ELR (cell line): Measurements from ENCODE around the gene IL1RL1.

ENCODE experiments used
- DNase-seq: peaks from one replicate; pipeline ENCODE4 v3.0.0-alpha.2; 2015; ENCODE audit warnings: low read depth

IL1RL1 gene

GRCh38 chr2:102337012-102337411 lies 25.6 kb downstream of the IL1RL1 start:
- DNase-seq, result peak; percentile 74

DNA sequence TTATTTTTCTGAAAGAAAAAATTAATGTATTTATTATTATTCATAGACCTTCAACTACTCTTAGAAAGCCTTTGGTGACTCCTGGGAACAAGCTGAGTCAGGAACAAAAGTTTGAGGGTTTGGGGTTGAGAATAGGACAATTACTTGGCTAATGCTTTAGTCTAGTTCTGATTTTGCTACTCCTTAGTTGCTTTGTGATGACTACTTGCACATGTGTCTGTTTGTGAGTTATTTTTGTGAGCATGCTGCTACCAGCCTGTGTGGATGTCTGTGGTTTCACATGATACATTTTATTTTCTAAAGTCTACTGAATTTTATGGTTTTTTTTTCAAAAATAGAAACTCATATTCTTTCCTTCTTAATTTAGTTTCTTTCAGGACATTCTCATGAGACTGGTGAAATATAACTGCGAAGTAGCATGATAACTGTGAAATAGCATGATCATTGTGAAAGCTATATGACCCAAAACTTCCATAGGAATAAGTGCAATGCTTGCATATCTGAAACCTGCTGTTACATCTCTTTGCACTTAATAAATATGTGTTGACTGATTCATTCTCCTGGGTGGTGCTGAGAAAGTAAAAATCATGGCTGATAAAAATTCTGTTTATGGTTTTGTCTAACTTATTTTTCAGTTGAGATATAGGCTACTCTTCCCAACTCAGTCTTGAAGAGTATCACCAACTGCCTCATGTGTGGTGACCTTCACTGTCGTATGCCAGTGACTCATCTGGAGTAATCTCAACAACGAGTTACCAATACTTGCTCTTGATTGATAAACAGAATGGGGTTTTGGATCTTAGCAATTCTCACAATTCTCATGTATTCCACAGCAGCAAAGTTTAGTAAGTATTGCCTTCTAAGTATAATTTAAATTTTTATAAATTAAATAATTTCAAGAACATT lies 26.4 kb downstream of the IL1RL1 start:
- DNase-seq, result peak; percentile 26

DNA sequence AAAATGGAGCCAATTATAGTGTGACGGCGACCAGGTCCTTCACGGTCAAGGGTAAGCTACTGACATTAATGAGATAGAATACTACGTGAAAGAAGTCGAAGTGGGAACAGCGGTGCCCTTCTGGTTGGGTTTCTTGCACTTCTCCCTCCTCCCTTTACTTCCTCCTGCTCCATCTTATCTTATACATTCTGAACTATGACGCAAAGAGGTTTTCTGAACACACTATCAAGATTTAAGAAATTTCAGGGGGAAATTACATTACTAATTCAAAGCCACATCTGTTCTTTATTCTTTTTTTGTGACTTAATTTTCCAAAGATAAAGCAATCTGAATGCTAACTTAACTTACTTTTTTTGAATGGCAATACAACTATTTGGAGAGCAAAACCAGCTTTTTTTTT lies 29.4 kb downstream of the IL1RL1 start:
- DNase-seq, result no peak

GRCh38 chr2:102342888-102343287 lies 31.5 kb downstream of the IL1RL1 start:
- no peak for DNase-seq

- DNase-seq, result no peak
Observed at GRCh38 chr2:102344397-102344796, 33.0 kb downstream of the IL1RL1 start.

- no peak for DNase-seq
Observed at GRCh38 chr2:102345329-102345920, 34.1 kb downstream of the IL1RL1 start.

- DNase-seq, result no peak
Observed at GRCh38 chr2:102346381-102347130, 35.2 kb downstream of the IL1RL1 start.

- DNase-seq, result no peak
Observed at GRCh38 chr2:102350137-102350793, 38.9 kb downstream of the IL1RL1 start.

DNA sequence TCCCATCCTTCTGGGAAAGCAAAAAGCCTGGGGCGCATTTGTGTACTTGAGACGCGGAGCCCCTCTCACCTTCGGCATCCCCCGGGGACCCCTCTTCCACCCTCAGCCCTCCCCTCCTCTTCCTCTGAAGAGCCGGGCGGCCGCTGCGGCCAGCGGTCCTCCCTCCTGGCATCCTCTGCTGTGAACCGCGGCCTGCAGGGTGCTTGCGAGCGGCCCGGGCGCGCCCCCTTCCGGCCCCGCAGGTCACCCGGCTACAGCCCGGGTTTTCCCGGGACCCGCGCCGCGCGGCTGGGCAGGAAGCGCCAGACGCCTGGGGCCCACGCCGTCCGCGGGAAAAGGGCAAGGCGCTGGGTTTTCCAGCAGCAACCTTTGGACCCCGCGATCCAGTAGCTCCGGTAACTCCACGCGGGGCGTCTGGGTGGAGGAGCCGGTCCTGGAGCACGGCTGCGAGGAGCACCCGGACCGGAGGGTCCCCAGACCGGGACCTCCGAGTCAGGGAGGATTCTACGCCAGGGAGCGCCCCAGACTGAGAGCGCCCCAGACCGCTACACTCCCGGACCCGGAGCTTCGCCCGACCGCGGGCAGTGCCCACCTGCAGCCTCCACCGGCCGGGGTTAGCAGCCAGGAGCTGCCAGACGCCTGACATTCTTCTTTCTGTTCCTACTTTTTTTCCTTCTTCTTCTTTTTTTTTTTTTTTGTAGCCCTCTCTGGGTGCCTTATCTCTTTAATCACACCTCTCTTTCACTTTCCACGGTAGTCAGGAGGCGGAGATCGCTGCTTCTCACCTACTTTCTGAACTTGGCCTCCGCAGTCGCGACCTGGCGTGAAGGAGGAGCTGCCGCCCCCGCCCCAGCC lies 44.4 kb downstream of the IL1RL1 start, which contains the start of gene IL18R1:
Gene IL18R1, plus strand, starts transcription at position 271 of the 855 bp plus-strand sequence. CDS start 6,865 bp downstream, outside the sequence.
- DNase-seq, result peak; percentile 82

GRCh38 chr2:102356381-102356712 lies 45.0 kb downstream of the IL1RL1 start:
- no peak for DNase-seq

DNA sequence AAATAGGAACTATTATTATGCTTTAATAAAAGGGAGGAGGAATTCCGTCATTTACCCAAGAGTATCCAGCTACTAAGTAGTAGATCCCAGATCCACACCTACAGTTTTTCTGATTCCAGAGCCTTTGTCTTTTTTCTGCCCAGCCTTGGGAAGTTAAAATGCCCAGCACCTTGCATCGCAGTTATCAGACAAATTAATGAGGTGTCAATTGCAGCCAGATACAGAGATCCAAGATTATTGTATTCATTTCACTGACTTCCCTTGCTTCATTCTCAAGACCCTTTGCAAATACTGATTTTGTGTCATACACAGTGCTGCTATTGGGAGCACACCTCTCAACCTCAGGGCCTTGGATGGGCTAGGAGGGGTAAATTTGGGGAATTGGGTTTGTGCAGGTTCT lies 45.4 kb downstream of the IL1RL1 start:
- DNase-seq, result no peak

DNA sequence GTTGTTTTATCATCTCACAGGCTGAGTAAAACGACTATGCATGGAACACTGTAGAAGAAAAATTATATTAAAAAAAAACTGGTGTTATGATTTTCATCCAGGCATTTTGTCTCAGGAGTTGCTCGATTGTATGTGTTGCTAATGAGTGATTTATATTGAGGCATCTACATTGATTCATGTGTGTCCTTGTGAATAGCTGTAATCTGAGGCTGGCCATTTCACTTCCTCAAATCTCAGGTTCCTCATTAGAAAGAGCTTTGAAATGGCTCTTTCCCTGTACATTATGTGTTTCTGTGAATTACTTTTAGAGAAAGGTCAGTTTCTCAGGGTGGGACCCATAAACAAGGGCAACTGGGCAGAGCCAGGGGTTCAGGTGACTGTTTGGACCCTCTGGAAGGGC lies 46.6 kb downstream of the IL1RL1 start:
- no peak for DNase-seq

DNA sequence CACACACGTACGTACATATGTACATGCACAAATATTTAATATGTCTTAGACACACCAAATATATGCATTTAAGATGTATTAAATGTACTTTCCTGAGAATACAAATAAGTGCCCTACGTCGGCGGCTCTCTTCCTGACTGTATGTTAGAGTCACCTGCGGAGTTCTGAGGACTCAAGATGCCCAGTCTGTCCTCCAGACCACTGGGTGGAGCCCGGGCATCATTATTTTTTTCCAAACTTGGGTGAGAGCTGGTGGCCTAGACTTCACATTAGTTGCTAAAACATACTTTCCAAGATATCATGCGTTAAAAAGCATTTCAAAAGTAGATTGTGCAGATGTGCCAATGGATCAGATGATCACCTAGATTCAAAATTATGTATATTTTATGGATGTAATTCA lies 47.1 kb downstream of the IL1RL1 start:
- DNase-seq, result no peak

DNA sequence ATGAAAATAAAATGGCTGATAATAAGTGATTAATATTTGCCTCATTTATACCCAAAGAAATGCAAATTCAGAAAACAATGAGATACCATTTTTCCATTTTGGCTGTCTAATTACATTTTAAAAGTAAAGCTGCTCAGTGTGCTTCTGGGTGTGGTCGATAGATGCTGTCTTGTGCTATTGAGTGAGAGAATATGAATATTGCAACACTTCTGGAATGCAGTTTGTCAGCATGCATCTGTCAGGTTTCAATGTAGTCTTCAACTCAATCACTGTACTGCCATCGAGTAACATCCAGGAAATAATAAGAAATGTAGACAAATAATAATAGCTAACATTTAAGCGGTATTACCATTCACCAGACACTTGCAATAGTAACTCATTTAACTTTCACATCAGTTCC lies 48.2 kb downstream of the IL1RL1 start:
- no peak for DNase-seq

- DNase-seq, result no peak
Observed at GRCh38 chr2:102361632-102362241, 50.4 kb downstream of the IL1RL1 start.

GRCh38 chr2:102365763-102366162 lies 54.4 kb downstream of the IL1RL1 start:
- no peak for DNase-seq

GRCh38 chr2:102366406-102367112 lies 55.2 kb downstream of the IL1RL1 start:
- no peak for DNase-seq

DNA sequence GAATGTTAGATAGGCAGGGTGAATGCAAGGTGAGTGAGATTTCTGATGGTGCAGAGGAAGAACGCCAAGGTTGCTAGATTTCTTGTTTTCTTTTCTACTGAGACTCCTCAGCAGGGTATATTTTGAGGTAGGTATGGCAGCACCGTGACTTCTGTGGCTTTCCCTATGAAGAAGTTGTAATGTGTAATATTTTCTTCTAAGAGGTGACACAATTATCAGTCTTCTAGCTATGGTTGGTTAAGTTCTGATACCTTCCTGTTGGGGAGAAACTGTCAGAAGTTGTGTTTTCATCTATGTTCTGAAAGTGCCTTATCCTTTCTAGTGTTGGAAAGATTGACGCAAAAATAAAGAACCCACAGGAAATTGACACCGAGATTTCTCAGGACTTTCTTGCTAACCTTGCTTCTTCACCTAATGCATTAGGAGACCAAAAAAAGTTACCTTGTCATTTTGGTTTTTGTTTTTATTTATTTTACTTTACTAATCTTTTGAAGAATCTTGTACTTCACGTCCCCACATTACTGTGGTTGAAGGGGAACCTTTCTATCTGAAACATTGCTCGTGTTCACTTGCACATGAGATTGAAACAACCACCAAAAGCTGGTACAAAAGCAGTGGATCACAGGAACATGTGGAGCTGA lies 56.1 kb downstream of the IL1RL1 start:
- no peak for DNase-seq

- no peak for DNase-seq
Observed at GRCh38 chr2:102368461-102369109, 57.2 kb downstream of the IL1RL1 start.
